ENCODE measurements around the gene SNX9.
"Not testable (repeated sequence)": the region's sequence is repeated elsewhere in the genome, so short reads cannot be mapped to it uniquely, and the experiment has no call there.

The SNX9 gene

GRCh38 chr6:157831424-157832249 lies 8.6 kb downstream of the SNX9 start:
- DNase-seq (ENCODE audit: low spot score): no peak

GRCh38 chr6:157832250-157832967 lies 9.4 kb downstream of the SNX9 start:
- no peak for DNase-seq (ENCODE audit: low spot score)

- DNase-seq (ENCODE audit: low spot score): no peak
These were observed 11.5 kb downstream of the SNX9 start for GRCh38 chr6:157834549-157834948.

- no peak for DNase-seq (ENCODE audit: low spot score)
These were observed 15.8 kb downstream of the SNX9 start for GRCh38 chr6:157838718-157839430.

- DNase-seq (ENCODE audit: low spot score): no peak
These were observed 16.6 kb downstream of the SNX9 start for GRCh38 chr6:157839606-157840005.

- DNase-seq (ENCODE audit: low spot score): no peak
These were observed 17.2 kb downstream of the SNX9 start for GRCh38 chr6:157840261-157840660.

- peak; percentile 26 for DNase-seq (ENCODE audit: low spot score)
These were observed 17.7 kb downstream of the SNX9 start for GRCh38 chr6:157840776-157841175.

- peak; percentile 71 for DNase-seq (ENCODE audit: low spot score)
These were observed 18.3 kb downstream of the SNX9 start for GRCh38 chr6:157841211-157841840.

GRCh38 chr6:157842212-157842611 lies 19.2 kb downstream of the SNX9 start:
- DNase-seq (ENCODE audit: low spot score): no peak

- DNase-seq (ENCODE audit: low spot score): not testable (repeated sequence)
These were observed 21.1 kb downstream of the SNX9 start for GRCh38 chr6:157844196-157844595.

GRCh38 chr6:157845493-157846259 lies 22.6 kb downstream of the SNX9 start:
- no peak for DNase-seq (ENCODE audit: low spot score)

- DNase-seq (ENCODE audit: low spot score): no peak
These were observed 24.8 kb downstream of the SNX9 start for GRCh38 chr6:157847846-157848245.

- no peak for DNase-seq (ENCODE audit: low spot score)
These were observed 25.6 kb downstream of the SNX9 start for GRCh38 chr6:157848693-157849092.

GRCh38 chr6:157849288-157850017 lies 26.4 kb downstream of the SNX9 start:
- no peak for DNase-seq (ENCODE audit: low spot score)

- no peak for DNase-seq (ENCODE audit: low spot score)
These were observed 27.0 kb downstream of the SNX9 start for GRCh38 chr6:157850030-157850429.

- DNase-seq (ENCODE audit: low spot score): no peak
These were observed 30.2 kb downstream of the SNX9 start for GRCh38 chr6:157853018-157853805.

- DNase-seq (ENCODE audit: low spot score): peak; percentile 38
These were observed 31.0 kb downstream of the SNX9 start for GRCh38 chr6:157853902-157854502.

GRCh38 chr6:157855325-157855724 lies 32.3 kb downstream of the SNX9 start:
- no peak for DNase-seq (ENCODE audit: low spot score)

- peak; percentile 19 for DNase-seq (ENCODE audit: low spot score)
These were observed 32.8 kb downstream of the SNX9 start for GRCh38 chr6:157855804-157856203.

GRCh38 chr6:157858664-157859063 lies 35.6 kb downstream of the SNX9 start:
- DNase-seq (ENCODE audit: low spot score): not testable (repeated sequence)

Data from LoVo (cell line).